OCI-LY7 (cell line): ENCODE results near the gene BICD1. TPM values are rescaled to one million over a fixed set of nuclear protein-coding genes. Genes with fewer than 3 reads are reported as not detected.

Source experiments
- BruUV-seq: library from RNA; stranded (reverse); fragments of 400-500 nt; replicated peaks from 2 replicates; lab custom pipeline; 2021; lab: Mats Ljungman, UMichigan
- CTCF ChIA-PET: fragments of 300-600 bp; sonication (Branson Sonifier 250); formaldehyde crosslinking; loops from one replicate; lab custom pipeline; 2022; ENCODE audit warnings: antibody characterized with exemption; ENCODE audit not compliant: unreplicated experiment; lab: Charles Lee
- POLR2A ChIA-PET: fragments of 300-600 bp; sonication (Branson Sonifier 250); formaldehyde crosslinking; loops from one replicate; lab custom pipeline; 2022; ENCODE audit warnings: antibody characterized with exemption; lab: Charles Lee
- DNase-seq: peaks from one replicate; pipeline ENCODE4 v3.0.0-alpha.2; 2015; ENCODE audit warnings: low spot score
- H2AFZ ChIP-seq: fragments of 200-600 bp; sonication (generic), shearing (Covaris generic); 2 replicates; pipeline ENCODE4 v1.6.1; 2014; ENCODE audit warnings: mild to moderate bottlenecking, antibody characterized with exemption, low read length, moderate library complexity
- H3K27ac ChIP-seq: fragments of 200-600 bp; sonication (generic); 2 replicates; pipeline ENCODE4 v1.5.1; 2014; ENCODE audit warnings: mixed run types, low read depth, mild to moderate bottlenecking, moderate library complexity, low read length, inconsistent platforms; ENCODE audit not compliant: poor library complexity, severe bottlenecking
- H3K36me3 ChIP-seq: fragments of 200-600 bp; sonication (generic); 2 replicates; pipeline ENCODE4 v1.6.1; 2014; ENCODE audit warnings: mild to moderate bottlenecking, antibody characterized with exemption, low read length, moderate library complexity, mixed read lengths; ENCODE audit not compliant: insufficient read depth
- H3K4me1 ChIP-seq: fragments of 200-600 bp; sonication (generic); 2 replicates; pipeline ENCODE4 v1.5.1; 2014; ENCODE audit warnings: mild to moderate bottlenecking, low read length; ENCODE audit not compliant: insufficient read depth, poor library complexity, severe bottlenecking
- H3K4me2 ChIP-seq: fragments of 200-600 bp; sonication (generic); 2 replicates; pipeline ENCODE4 v1.6.1; 2014; ENCODE audit warnings: mild to moderate bottlenecking, low read length
- H3K4me3 ChIP-seq: fragments of 200-600 bp; sonication (generic); 2 replicates; pipeline ENCODE4 v1.5.1; 2014; ENCODE audit warnings: mild to moderate bottlenecking, low read depth, low read length; ENCODE audit not compliant: poor library complexity, severe bottlenecking
- H3K79me2 ChIP-seq: fragments of 200-600 bp; sonication (generic); 2 replicates; pipeline ENCODE4 v1.6.1; 2016; ENCODE audit warnings: low read depth, mild to moderate bottlenecking, low read length, moderate library complexity, mixed read lengths; ENCODE audit not compliant: insufficient read depth
- H3K9me2 ChIP-seq: fragments of 200-600 bp; sonication (generic); 2 replicates; pipeline ENCODE4 v1.6.1; 2016; ENCODE audit warnings: mild to moderate bottlenecking, low read length, mixed read lengths; ENCODE audit not compliant: insufficient read depth
- H3K9me3 ChIP-seq: fragments of 200-600 bp; sonication (generic); 2 replicates; pipeline ENCODE4 v1.6.1; 2014; ENCODE audit warnings: mild to moderate bottlenecking, mixed run types, low read length, mixed read lengths
- H4K20me1 ChIP-seq: fragments of 200-600 bp; sonication (generic); 2 replicates; pipeline ENCODE4 v1.6.1; 2014; ENCODE audit warnings: mild to moderate bottlenecking, antibody characterized with exemption, low read length, moderate library complexity, mixed read lengths; ENCODE audit not compliant: insufficient read depth
- EZH2phosphoT487 ChIP-seq: fragments of 200-600 bp; sonication (generic); IDR thresholded peaks from 2 replicates; pipeline ENCODE4 v1.6.1; 2018; ENCODE audit warnings: low read depth, borderline replicate concordance, mild to moderate bottlenecking, mixed run types, antibody characterized with exemption, low read length, moderate library complexity, mixed read lengths
- intact Hi-C: fragments of 100-400 bp; cut with micrococcal nuclease; formaldehyde crosslinking; loops from one replicate; pipeline ENCODE4 v1.10.0; 2022; ENCODE audit not compliant: unreplicated experiment
- total RNA-seq, 2 experiments: library from RNA; depleted of rRNA in 1 of 2; stranded (reverse); fragments of >200 nt in 1 of 2; shearing (Covaris generic) in 1 of 2; gene quantifications; 2 replicates each; pipeline ENCODE4 v1.2.3, GENCODE V29; 2014 to 2022
- TF ChIP-seq, protein P1 (sequence below): fragments of 200-600 bp; sonication (generic); conservative IDR thresholded peaks from 2 replicates; pipeline ENCODE4 v1.5.1; 2014; ENCODE audit warnings: mild to moderate bottlenecking, antibody characterized with exemption, low read length, moderate library complexity, mixed read lengths

BICD1 gene
- total RNA-seq, 2 experiments from 2014 or later = 42.9 to 88.2 TPM

DNA sequence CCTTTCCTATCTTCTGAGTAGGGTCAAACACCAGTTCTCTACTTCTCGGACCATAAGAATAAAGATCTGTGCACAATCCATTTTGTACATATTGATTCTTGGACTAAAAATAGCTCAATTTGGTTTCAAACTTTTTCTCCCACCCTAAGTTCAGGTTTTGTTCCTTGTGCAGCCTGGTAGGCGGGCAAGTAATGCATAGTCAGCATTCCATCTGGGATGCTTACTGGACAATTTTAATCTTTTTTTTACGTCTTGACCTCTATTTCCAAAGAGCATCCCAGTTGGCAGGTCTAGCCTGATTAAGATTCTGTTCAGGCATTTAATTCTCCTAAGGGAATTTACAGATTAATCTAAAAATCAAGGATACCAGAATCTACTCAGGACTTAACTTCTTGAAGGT is 126.9 kb downstream of the BICD1 start:
- no peak overlapping the region for H3K4me2 ChIP-seq
- TF ChIP-seq, protein P1, sequence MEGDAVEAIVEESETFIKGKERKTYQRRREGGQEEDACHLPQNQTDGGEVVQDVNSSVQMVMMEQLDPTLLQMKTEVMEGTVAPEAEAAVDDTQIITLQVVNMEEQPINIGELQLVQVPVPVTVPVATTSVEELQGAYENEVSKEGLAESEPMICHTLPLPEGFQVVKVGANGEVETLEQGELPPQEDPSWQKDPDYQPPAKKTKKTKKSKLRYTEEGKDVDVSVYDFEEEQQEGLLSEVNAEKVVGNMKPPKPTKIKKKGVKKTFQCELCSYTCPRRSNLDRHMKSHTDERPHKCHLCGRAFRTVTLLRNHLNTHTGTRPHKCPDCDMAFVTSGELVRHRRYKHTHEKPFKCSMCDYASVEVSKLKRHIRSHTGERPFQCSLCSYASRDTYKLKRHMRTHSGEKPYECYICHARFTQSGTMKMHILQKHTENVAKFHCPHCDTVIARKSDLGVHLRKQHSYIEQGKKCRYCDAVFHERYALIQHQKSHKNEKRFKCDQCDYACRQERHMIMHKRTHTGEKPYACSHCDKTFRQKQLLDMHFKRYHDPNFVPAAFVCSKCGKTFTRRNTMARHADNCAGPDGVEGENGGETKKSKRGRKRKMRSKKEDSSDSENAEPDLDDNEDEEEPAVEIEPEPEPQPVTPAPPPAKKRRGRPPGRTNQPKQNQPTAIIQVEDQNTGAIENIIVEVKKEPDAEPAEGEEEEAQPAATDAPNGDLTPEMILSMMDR = no peak
- no peak for TF ChIP-seq EZH2phosphoT487
- H3K9me3 ChIP-seq = peaks cover 8% of the 10 kb centered on the region; the same call in 1 of the 2 replicates
- CTCF ChIA-PET = no interaction called here
- no TSS peak for BruUV-seq
- peaks cover 14% of the 10 kb centered on the region; the same call in 1 of the 2 replicates for H3K79me2 ChIP-seq
- peaks cover 43% of the 10 kb centered on the region for H3K4me1 ChIP-seq
- POLR2A ChIA-PET = interaction anchor here (0.6 to 1.8 kb wide), 6 partner anchors 9 to 182 kb away, joined by 3 to 15 read pairs (median 4); no protein-coding TSS in a partner anchor
- H2AFZ ChIP-seq = no peak overlapping the region
- H3K27ac ChIP-seq = no peak overlapping the region
- intact Hi-C loops = loop anchor here (1.0 kb wide), 1 partner anchor 40 kb away; no protein-coding TSS in a partner anchor
- H3K4me3 ChIP-seq = no peak overlapping the region
- no peaks in the 10 kb centered on the region for H4K20me1 ChIP-seq
- H3K36me3 ChIP-seq = peaks cover 25% of the 10 kb centered on the region
- DNase-seq = no peak
- no peaks in the 10 kb centered on the region for H3K9me2 ChIP-seq

DNA sequence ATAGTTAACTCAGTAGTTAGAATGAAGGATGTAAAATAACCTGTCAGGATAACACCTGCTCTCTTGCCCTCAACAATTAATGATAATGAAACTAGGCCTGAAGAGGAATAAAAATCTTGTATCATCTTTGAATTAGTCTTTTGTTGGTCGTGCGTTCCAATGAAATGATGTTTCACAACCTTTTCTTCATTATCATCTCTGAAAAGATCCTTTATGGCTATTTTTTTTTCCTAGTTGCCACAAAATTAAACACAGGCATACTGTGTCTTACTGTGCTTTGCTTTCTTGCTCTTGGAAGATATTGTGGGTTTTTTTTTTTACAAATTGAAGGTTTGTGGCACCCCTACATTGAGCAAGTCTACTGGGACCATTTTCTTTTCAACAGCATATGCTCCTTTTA is 128.6 kb downstream of the BICD1 start:
- peaks cover 31% of the 10 kb centered on the region for H3K4me1 ChIP-seq
- H3K4me2 ChIP-seq = peak overlapping the region; percentile 24; the same call in 1 of the 2 replicates
- H4K20me1 ChIP-seq = no peaks in the 10 kb centered on the region
- BruUV-seq = no TSS peak
- intact Hi-C loops = no loop called here
- DNase-seq = peak; percentile 52
- no peak for TF ChIP-seq EZH2phosphoT487
- TF ChIP-seq, protein P1 = no peak
- H3K79me2 ChIP-seq = peaks cover 14% of the 10 kb centered on the region; the same call in 1 of the 2 replicates
- H2AFZ ChIP-seq = no peak overlapping the region
- ChIA-PET CTCF (no interaction called here), POLR2A (interaction anchor here (0.9 to 1.8 kb wide), 2 partner anchors 9 to 10 kb away, joined by 3 to 15 read pairs; no protein-coding TSS in a partner anchor)
- peak overlapping the region; percentile 35 for H3K27ac ChIP-seq
- H3K36me3 ChIP-seq = peaks cover 25% of the 10 kb centered on the region
- H3K4me3 ChIP-seq = no peak overlapping the region
- no peaks in the 10 kb centered on the region for H3K9me2 ChIP-seq
- H3K9me3 ChIP-seq = peaks cover 8% of the 10 kb centered on the region; the same call in 1 of the 2 replicates

DNA sequence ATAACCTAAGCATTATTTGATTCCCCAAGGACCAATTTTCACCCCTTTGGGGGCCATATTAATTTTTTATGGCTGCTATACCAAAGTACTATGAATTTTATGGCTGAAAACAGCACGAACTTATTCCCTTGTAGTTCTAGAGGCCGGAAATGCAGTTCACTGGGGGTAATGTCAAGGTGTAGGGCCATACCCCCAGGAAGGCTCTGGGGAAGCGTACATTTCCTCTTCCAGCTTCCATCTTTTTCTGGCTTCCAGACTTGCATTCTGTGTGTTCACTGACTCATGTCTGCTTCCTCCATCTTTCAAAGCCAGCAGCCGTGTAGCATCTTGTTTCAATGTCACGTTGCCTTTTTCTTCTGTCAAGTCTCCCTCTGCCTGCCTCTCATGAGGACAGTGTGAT is 133.5 kb downstream of the BICD1 start:
- Histone ChIP-seq H3K4me2 (no peak overlapping the region), H3K79me2 (no peaks in the 10 kb centered on the region; the same call in 1 of the 2 replicates), H3K4me1 (peaks cover 3% of the 10 kb centered on the region), H3K36me3 (peaks cover 36% of the 10 kb centered on the region), H4K20me1 (no peaks in the 10 kb centered on the region), H3K27ac (no peak overlapping the region), H3K4me3 (no peak overlapping the region), H3K9me2 (no peaks in the 10 kb centered on the region), H3K9me3 (peaks cover 9% of the 10 kb centered on the region; the same call in 1 of the 2 replicates), H2AFZ (no peak overlapping the region)
- DNase-seq = no peak
- no TSS peak for BruUV-seq
- intact Hi-C loops = no loop called here
- TF ChIP-seq EZH2phosphoT487 = no peak
- POLR2A ChIA-PET = interaction anchor here (0.6 kb wide), 1 partner anchor 864 kb away, joined by 4 read pairs; no protein-coding TSS in a partner anchor
- CTCF ChIA-PET = no interaction called here
